Measurements from ENCODE around the gene BIRC7.
"Not testable (repeated sequence)": the region's sequence is repeated elsewhere in the genome, so short reads cannot be mapped to it uniquely, and the experiment has no call there.

BIRC7 gene

GRCh38 chr20:63249891-63250290 lies 14.2 kb downstream of the BIRC7 start:
- DNase-seq, result no peak

GRCh38 chr20:63251350-63251749 lies 15.6 kb downstream of the BIRC7 start:
- DNase-seq, result not testable (repeated sequence)

GRCh38 chr20:63252284-63252711 lies 16.6 kb downstream of the BIRC7 start:
- DNase-seq, result no peak

GRCh38 chr20:63253065-63253437 lies 17.3 kb downstream of the BIRC7 start:
- DNase-seq, result no peak

- DNase-seq, result no peak
Observed at GRCh38 chr20:63253438-63254231, 17.9 kb downstream of the BIRC7 start.

GRCh38 chr20:63254232-63254605 lies 18.5 kb downstream of the BIRC7 start, which contains the start of gene NKAIN4:
TSS of gene NKAIN4 (minus strand) at chr20:63254463. CDS start at chr20:63254450, 13 bp downstream.
- DNase-seq, result no peak

DNA sequence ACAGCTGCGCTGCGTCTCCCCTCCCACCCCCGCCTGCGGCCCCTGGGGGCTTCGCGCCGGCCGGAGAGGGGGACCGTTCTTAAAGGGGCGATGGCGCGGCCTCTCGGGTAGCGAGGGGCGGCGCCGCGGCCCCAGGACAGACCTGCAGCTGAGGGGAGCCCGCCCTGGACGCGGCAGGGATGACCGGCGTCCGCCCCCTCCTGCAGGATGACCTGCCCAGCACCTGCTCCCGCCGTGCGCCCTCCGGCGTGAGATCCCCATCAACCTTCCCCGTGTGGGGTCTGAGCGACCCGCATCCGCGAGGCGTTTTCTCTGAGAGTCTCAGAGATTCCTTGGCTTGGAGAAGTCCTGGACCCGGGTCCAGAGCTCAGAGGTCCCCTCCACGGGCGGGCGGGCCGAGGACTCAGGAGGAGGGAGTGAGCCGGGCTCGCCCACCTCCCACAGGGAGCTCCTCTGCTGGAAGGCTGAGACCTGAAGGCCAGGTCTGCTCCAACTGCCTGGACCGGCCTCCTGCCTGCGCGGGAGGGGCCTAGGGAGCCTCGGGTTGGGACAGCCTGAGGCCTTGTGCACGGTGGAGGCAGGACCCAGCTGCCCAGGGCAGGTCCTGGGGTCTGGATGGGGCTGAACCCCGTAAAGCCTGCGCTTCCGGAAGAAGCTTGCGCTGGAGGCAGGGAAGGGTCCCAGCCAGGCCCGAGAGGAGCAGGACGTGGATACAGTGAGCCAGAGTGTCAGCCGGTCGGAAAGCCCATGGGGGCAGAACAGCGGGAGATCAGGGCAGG lies 19.1 kb downstream of the BIRC7 start:
- no peak for DNase-seq

GRCh38 chr20:63255931-63256704 lies 20.4 kb downstream of the BIRC7 start:
- DNase-seq, result no peak

DNA sequence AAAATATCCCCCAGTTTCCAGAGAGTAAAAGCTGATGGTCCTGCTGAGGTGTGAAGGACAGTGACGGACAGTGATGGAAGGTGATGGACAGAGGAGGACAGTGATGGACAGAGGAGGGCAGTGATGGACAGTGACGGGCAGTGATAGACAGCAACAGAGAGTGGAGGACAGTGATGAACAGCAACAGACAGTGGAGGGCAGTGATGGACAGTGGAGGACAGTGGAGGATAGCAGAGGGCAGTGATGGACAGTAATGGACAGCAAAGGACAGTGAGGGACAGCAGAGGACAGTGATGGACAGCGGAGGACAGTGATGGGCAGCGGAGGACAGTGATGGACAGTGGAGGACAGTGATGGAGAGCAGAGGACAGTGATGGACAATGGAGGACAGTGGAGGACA lies 21.2 kb downstream of the BIRC7 start:
- no peak for DNase-seq

DNA sequence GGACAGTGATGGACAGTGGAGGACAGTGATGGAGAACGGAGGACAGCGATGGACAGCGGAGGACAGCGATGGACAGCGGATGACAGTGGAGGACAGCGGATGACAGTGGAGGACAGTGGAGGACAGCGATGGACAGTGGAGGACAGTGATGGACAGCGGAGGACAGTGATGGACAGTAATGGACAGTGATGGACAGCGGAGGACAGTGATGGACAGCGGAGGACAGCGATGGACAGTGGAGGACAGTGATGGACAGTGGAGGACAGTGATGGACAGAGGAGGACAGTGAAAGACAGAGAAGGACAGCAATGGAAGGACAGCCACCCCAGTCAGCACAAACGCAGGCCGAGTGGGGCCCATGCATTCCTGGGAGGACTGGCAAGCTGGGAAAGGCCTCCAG lies 21.9 kb downstream of the BIRC7 start:
- DNase-seq, result no peak

GRCh38 chr20:63258781-63259180 lies 23.1 kb downstream of the BIRC7 start:
- DNase-seq, result no peak

- DNase-seq, result no peak
Observed at GRCh38 chr20:63259734-63260460, 24.2 kb downstream of the BIRC7 start.

DNA sequence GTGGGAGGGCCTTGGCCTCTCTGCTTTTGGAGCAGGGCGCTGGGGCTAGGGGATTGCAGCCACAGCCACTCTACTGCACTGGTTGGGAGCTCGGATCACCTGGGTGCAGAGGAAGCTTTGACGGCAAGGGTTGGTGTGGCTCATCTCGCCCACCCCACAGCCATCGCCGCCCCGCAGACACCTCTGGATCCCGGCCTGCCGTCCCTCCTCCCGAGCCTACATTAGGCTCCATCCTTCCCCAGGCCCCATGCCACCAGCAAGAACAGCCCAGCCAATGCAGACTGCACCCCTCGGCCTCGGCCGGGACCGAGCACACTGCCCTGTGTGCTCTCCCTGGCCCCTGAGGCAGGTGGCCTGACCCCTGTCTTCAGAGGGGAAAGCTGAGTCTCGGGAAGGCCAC lies 24.8 kb downstream of the BIRC7 start:
- DNase-seq, result no peak

- DNase-seq, result no peak
Observed at GRCh38 chr20:63261060-63261794, 25.5 kb downstream of the BIRC7 start.

DNA sequence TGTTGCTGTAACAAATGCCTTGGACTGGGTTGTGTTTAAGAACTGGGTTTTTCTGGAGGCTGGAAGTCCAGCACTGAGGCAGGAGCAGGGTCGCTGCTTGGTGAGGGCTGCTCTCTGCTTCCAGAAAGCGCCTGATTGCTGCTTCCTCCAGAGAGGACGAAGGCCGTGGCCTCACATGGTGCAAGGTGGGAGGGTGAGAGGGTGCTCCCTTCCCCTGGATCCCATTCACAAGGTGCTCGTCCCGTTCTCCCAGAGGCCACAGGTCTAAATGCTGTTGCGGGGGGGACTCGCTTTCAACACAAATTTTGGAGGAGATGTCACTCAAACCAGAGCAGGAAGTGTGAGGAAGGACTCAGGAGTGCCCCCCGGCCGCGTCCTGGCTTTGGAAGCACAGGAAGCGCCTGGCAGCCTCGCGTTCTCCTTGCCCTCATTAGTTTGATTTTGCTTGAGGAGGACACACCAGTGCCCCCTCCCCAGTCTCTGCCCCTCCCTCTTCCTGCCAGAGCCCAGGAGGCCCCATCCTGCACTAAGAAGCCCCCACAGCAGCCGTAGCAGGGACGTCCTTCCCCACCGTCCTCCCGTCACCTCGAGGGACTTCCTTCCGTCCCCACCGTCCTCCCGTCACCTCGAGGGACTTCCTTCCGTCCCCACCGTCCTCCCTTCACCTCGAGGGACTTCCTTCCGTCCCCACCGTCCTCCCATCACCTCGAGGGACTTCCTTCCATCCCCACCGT lies 26.3 kb downstream of the BIRC7 start:
- no peak for DNase-seq

GRCh38 chr20:63262836-63263235 lies 27.1 kb downstream of the BIRC7 start:
- DNase-seq, result no peak

DNA sequence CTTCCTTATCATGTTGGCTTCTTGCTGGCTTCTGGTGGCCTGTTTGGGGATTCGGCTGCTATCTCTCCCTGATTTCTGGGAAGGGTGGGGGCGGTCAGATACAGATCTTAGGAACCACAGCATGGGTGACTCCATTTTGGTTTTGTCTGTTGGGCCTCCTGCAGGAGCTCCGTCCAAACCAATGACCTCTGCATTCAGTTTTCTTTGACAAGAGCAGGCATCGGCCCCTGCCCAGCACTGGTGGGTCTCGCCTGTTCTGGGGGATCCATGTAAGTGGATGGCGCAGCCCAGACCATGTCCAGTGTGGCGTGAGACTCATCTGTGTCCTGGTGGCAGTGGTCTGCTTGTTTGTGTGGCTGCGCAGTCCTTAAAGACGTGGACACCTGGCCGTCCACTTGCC lies 28.3 kb downstream of the BIRC7 start:
- DNase-seq, result no peak

GRCh38 chr20:63264519-63264918 lies 28.8 kb downstream of the BIRC7 start:
- DNase-seq, result no peak

DNA sequence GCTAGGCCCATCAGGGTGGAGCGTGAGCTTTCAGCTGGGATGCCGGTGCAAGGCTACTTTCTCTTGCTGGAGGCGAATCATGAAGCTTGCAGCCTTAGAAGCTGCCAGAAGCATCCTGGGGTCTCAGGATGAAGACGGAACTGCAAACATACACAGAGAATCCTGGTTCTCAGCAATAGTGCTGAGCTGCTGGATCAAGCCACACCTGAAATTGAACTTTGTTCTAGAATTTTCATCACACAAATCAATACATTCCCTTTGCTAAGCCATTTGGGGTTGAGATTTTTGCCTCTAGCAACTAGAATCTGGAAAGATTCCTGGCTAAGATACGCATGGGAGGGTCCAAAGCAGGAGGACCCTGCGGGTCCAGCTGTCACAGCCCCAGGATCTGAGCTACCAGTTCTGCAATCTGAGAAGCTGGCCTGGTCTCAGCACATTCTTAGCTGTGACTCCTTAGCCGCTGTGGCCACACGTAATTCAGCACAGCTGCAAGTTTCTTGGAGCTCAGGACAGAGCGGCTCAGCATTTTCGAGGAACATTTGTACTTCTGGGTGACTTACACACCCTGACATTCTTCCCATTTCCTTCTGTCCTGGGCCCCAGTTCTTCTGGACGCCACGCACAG lies 30.3 kb downstream of the BIRC7 start:
- DNase-seq, result no peak

- no peak for DNase-seq
Observed at GRCh38 chr20:63267691-63268090, 32.0 kb downstream of the BIRC7 start.

DNA sequence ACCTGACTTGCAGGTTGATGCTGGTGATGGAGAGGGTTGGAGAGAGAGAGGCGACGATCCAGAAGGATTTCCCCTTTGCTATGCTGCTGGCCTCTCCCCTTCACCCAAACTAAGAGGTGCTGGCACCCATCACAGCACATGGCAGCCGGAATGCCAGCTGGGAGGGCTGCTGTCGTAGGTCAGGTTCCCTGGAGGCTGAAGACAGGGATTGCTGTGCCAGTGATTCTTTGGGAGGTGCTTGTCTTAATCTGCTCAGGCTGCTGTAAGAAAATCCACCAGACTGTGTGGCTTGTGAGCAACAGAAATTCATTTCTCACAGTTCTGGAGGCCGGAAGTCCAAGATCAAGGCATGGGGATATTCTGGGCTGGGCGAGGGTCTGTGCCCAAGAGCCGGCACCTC lies 32.6 kb downstream of the BIRC7 start:
- DNase-seq, result no peak

Data from T-helper 2 cell (primary cell).